Left lung (tissue), 10 donors: ENCODE results near the gene NCAPD2. TPM values are rescaled to one million over a fixed set of nuclear protein-coding genes. Genes with fewer than 3 reads are reported as not detected.
"Not testable (repeated sequence)": the region's sequence is repeated elsewhere in the genome, so short reads cannot be mapped to it uniquely, and the experiment has no call there.

ENCODE experiments used
- ATAC-seq: fragments of 200-7000 bp; cut with Tn5 transposase; one replicate; pipeline ENCODE4 v1.9.1; 2020; ENCODE audit warnings: moderate library complexity
- DNase-seq, 4 donors: peaks; one replicate each; pipeline ENCODE4 v3.0.0-alpha.2; 2013 to 2020
- H3K27ac ChIP-seq, 2 donors: fragments of 200-600 bp; sonication (generic) in 1 of 2; one replicate each; pipeline versions ENCODE4 v1.5.0 to v1.8.0; 2020 to 2021
- H3K27me3 ChIP-seq, 2 donors: fragments of 200-600 bp; sonication (generic) in 1 of 2; one replicate each; pipeline versions ENCODE4 v1.5.0 to v1.8.0; 2020 to 2021
- H3K36me3 ChIP-seq, 2 donors: fragments of 200-600 bp; sonication (generic) in 1 of 2; one replicate each; pipeline versions ENCODE4 v1.5.0 to v1.8.0; 2020 to 2021
- H3K4me1 ChIP-seq, 2 donors: fragments of 200-600 bp; one replicate each; pipeline ENCODE4 v1.8.0; 2021
- H3K4me3 ChIP-seq, 2 donors: fragments of 200-600 bp; sonication (generic) in 1 of 2; one replicate each; pipeline versions ENCODE4 v1.5.0 to v1.8.0; 2020 to 2021; ENCODE audit warnings: mild to moderate bottlenecking in 1 of 2
- H3K9me3 ChIP-seq, 2 donors: fragments of 200-600 bp; sonication (generic) in 1 of 2; one replicate each; pipeline versions ENCODE4 v1.5.0 to v1.8.0; 2020 to 2021
- intact Hi-C, 2 donors: fragments of 100-400 bp; cut with DNase I; formaldehyde crosslinking; loops; one replicate each; pipeline versions ENCODE4 v1.11.2 to v1.14.2; 2022
- polyA plus RNA-seq, 6 donors: library from polyadenylated mRNA; unstranded; fragments of 120-200 nt; gene quantifications; one replicate each; pipeline ENCODE4 v1.2.1, GENCODE V29; 2013; ENCODE audit not compliant: insufficient read length in 6 of 6
- total RNA-seq, 2 donors: library from RNA; stranded (reverse); fragmentation: NEBNext Ultra II Directional; extraction: Animal tissue kit (Norgen Biotek cat#: 25700); gene quantifications; one replicate each; pipeline ENCODE4 v1.2.1, GENCODE V29; 2021
- TF ChIP-seq, protein P1 (sequence below), 2 donors: fragments of 200-600 bp; sonication (generic) in 1 of 2; IDR thresholded peaks; one replicate each; pipeline versions ENCODE4 v1.5.0 to v1.8.0; 2021; ENCODE audit warnings: antibody characterized with exemption in 2 of 2
- donor health status: DM: no; HTN: yes; CAD: no.
- donor health status: DM: no; HTN: no; CAD: no.

The NCAPD2 gene
- total and polyA plus RNA-seq, 8 donors = 23.1 to 95.4 (median 56.8) TPM

- Histone ChIP-seq H3K4me3 (peak within 1 kb of the TSS; percentile 61 to 68), H3K9me3 (no peaks in the 10 kb centered on the region), H3K27me3 (no peaks in the 10 kb centered on the region), H3K4me1 (peaks cover 10 to 29% of the 10 kb centered on the region in 2 donors), H3K27ac (peak within 1 kb of the TSS; percentile 95), H3K36me3 (peaks cover 0 to 20% of the 10 kb centered on the region in 2 donors)
- TF ChIP-seq, protein P1, sequence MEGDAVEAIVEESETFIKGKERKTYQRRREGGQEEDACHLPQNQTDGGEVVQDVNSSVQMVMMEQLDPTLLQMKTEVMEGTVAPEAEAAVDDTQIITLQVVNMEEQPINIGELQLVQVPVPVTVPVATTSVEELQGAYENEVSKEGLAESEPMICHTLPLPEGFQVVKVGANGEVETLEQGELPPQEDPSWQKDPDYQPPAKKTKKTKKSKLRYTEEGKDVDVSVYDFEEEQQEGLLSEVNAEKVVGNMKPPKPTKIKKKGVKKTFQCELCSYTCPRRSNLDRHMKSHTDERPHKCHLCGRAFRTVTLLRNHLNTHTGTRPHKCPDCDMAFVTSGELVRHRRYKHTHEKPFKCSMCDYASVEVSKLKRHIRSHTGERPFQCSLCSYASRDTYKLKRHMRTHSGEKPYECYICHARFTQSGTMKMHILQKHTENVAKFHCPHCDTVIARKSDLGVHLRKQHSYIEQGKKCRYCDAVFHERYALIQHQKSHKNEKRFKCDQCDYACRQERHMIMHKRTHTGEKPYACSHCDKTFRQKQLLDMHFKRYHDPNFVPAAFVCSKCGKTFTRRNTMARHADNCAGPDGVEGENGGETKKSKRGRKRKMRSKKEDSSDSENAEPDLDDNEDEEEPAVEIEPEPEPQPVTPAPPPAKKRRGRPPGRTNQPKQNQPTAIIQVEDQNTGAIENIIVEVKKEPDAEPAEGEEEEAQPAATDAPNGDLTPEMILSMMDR (IDR thresholded peaks at IDR 0.05) = no peak
- intact Hi-C loops = no loop called here
- DNase-seq (peak; percentile 95 to 99 (median 98)), ATAC-seq (peak; percentile 97)
These were observed 935 bp upstream of the NCAPD2 start, which contains the start of gene MRPL51 for GRCh38 chr12:6492838-6493496. TSS of gene MRPL51 (minus strand) at chr12:6493262. CDS start at chr12:6493136, 126 bp downstream.

GRCh38 chr12:6494258-6494743, 399 bp downstream of the NCAPD2 start:
- Histone ChIP-seq H3K36me3 (peaks cover 0 to 28% of the 10 kb centered on the region in 2 donors), H3K27me3 (no peaks in the 10 kb centered on the region), H3K27ac (peak overlapping the region in 1 of 2 donors; percentile 95), H3K4me3 (peak overlapping the region; percentile 61 to 68), H3K4me1 (peaks cover 10 to 29% of the 10 kb centered on the region in 2 donors), H3K9me3 (no peaks in the 10 kb centered on the region)
- DNase-seq (peak in 1 of 4 donors; percentile 3), ATAC-seq (peak; percentile 3)
- TF ChIP-seq, protein P1 (IDR thresholded peaks at IDR 0.05) = no peak
- intact Hi-C loops = no loop called here

DNA sequence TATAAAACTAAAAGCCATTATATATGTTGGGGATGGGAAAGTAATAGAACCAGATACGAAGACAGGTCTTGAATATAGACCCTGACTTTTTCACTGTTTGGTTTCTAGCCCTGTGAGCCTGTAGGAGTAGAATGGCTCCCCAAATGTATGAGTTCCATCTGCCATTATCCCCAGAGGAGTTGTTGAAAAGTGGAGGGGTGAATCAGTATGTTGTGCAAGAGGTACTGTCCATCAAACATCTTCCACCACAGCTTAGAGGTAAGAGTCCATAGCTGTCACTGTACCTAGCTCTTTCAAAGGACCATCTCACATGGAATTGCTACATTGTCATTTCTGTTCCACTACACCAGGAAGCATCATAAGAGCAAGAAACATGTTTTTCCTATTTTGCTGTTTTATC, 1.1 kb downstream of the NCAPD2 start:
- TF ChIP-seq, protein P1 (IDR thresholded peaks at IDR 0.05) = no peak
- Histone ChIP-seq H3K27me3 (no peaks in the 10 kb centered on the region), H3K4me3 (peak overlapping the region in 1 of 2 donors; percentile 68), H3K36me3 (peaks cover 0 to 35% of the 10 kb centered on the region in 2 donors), H3K27ac (peak overlapping the region in 1 of 2 donors; percentile 95), H3K4me1 (peaks cover 10 to 29% of the 10 kb centered on the region in 2 donors), H3K9me3 (no peaks in the 10 kb centered on the region)
- intact Hi-C loops = no loop called here
- no peak for ATAC-seq
- DNase-seq = no peak

DNA sequence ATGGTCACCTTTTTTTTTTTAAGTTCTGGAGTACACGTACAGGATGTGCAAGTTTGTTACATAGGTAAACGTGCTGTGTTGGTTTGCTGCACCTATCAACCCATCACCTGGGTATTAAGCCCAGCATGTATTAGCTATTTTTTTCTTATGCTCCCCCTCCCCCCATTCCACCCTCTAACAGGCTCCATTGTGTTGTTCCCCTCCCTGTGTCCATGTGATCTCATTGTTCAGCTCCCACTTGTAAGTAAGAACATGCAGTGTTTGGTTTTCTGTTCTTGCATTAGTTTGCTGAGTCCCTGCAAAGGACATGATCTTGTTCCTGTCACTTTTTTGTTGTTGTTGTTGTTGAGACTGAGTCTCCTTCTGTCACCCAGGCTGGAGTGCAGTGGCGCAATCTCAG, 3.4 kb downstream of the NCAPD2 start:
- Histone ChIP-seq H3K4me1 (peaks cover 10 to 24% of the 10 kb centered on the region in 2 donors), H3K36me3 (peaks cover 0 to 25% of the 10 kb centered on the region in 2 donors)
- DNase-seq, intact Hi-C loops, H3K9me3 ChIP-seq, H3K27ac ChIP-seq, H3K4me3 ChIP-seq, ATAC-seq, H3K27me3 ChIP-seq: not testable (repeated sequence)

DNA sequence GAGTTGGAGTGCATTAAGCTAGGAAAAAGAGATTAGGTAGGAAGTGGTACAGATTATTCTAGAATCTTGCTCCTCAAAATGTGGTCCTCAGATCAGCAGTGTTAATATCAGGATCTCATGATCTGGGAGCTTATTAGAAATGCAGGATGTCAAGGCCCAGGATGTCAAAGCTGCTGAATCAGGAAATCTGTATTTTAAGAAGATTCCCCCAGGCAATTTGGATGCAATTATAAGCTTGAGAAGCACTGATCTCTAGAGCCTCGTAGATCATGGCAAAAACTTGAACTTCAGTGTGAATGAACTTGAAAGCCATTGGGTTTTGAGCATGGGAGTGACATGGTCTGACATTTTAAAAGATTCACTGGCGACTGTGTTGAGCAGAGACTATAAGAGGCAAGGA, 6.6 kb downstream of the NCAPD2 start:
- ATAC-seq = no peak
- Histone ChIP-seq H3K36me3 (peaks cover 0 to 37% of the 10 kb centered on the region in 2 donors), H3K27me3 (no peaks in the 10 kb centered on the region), H3K9me3 (no peaks in the 10 kb centered on the region), H3K4me1 (peaks cover 0 to 5% of the 10 kb centered on the region in 2 donors), H3K27ac (no peak overlapping the region), H3K4me3 (no peak overlapping the region)
- no peak for DNase-seq
- TF ChIP-seq, protein P1 (IDR thresholded peaks at IDR 0.05) = no peak
- intact Hi-C loops = no loop called here
